ENCODE measurements around the gene MTHFD2. TPM values are rescaled to one million over a fixed set of nuclear protein-coding genes. Genes with fewer than 3 reads are reported as not detected.

Gene MTHFD2
- total RNA-seq, 1 donor from 2014 or later, result 57.0 TPM

- no peak overlapping the region for H3K4me3 ChIP-seq (ENCODE audit: low read depth, low read length)
- no peak for DNase-seq (ENCODE audit: low read depth)
- peak; percentile 88 for TF ChIP-seq CTCF (conservative IDR thresholded peaks at IDR 0.05; ENCODE audit: low read depth, low read length)
These were observed 51.8 kb downstream of the MTHFD2 start for GRCh38 chr2:74250189-74250631.

GRCh38 chr2:74252036-74252435 is 53.6 kb downstream of the MTHFD2 start:
- no peak overlapping the region for H3K4me3 ChIP-seq (ENCODE audit: low read depth, low read length)
- no peak for TF ChIP-seq CTCF (conservative IDR thresholded peaks at IDR 0.05; ENCODE audit: low read depth, low read length)
- no peak for DNase-seq (ENCODE audit: low read depth)

DNA sequence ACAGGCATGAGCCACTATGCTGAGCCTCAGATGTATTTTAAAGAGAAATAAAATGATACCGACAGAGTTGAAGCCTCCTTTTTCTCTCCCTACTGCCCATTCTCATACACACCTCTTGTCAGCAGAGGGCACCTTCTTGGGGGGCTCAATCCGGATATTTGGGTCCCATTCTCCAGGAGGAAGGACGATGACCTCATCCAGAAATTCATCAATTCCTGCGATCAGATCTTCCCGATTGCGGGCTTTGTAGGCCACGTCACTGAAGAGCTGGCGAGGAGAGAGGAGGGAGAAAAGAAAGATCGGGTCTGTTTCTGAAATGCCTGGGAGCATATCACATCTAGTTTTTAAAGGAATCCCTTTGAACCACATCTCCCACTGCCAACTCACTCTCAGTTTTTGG is 54.4 kb downstream of the MTHFD2 start:
- no peak for DNase-seq (ENCODE audit: low read depth)
- no peak overlapping the region for H3K4me3 ChIP-seq (ENCODE audit: low read depth, low read length)
- TF ChIP-seq CTCF (conservative IDR thresholded peaks at IDR 0.05; ENCODE audit: low read depth, low read length), result no peak

DNA sequence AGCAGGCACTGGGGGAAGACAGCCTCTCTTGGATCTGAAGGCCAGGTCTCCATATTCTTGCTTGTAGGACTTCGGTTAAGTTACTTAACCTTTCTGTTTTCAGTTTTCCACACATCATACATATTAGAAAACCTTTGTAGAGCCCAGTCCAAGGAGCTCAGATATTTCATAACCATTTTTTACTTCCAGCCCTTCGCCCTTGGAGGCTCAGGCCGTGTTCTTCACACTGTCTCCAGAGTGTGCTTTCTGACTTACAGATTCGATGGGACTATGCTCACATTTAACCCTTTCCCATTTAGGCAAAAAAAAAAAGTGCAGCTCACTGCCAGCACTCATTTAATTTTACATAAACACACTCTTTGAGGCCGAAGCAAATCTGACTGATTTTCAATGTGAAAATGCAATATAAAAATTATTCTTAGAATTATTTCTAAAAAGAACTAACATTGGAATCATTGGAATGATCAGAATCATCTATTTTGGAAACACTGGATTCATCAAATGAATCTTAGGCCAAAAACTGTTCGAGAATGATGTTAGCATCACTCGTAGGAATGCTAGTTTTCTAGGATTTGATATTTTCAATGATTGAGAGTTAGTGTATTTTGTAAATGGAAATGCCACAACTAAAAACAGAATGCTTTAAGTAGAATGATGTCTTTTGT is 55.0 kb downstream of the MTHFD2 start:
- DNase-seq (ENCODE audit: low read depth), result no peak
- no peak overlapping the region for H3K4me3 ChIP-seq (ENCODE audit: low read depth, low read length)
- no peak for TF ChIP-seq CTCF (conservative IDR thresholded peaks at IDR 0.05; ENCODE audit: low read depth, low read length)

DNA sequence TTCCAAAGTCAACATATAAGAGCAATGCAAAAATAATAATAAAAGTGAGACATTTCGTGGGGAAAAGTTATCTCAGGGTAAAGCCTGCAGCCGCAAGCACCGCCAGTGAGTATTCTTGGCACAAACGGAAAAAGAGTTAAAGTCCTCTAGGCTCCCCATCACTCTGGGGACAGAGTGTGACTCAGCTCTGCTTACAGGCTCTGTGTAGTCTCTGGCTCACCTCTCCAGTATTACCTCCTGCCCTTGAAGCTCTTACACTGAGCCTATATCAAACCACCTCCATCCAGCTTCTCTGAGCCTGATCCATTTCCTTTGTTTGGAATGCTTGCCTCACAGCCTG is 55.5 kb downstream of the MTHFD2 start:
- no peak for TF ChIP-seq CTCF (conservative IDR thresholded peaks at IDR 0.05; ENCODE audit: low read depth, low read length)
- H3K4me3 ChIP-seq (ENCODE audit: low read depth, low read length), result no peak overlapping the region
- no peak for DNase-seq (ENCODE audit: low read depth)

DNA sequence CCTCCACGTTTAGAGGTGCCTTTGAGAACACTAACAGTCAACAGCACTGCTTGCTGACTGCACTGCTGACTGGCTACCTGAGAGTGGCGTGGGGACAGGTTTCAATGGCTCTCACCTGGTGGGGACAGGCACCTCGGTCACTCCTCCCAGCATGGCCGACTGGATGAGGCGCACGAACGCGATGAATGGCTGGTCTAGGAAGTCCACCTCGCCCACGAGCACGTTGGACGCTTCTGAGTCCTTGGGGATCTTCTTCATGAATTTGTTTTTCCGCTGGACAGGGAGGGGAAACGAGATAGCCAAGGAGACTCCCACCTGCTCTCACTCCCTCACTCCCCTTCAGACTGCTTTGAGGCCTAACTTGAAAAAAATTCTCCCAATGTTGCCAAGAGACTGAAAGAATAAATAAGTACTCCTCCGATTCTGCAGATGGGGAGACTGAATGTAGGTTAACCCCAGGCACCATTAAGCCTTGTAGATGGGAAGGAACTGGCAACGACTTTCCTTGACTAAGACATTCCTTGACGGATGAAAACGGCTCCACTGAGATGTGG is 57.3 kb downstream of the MTHFD2 start:
- H3K4me3 ChIP-seq (ENCODE audit: low read depth, low read length), result no peak overlapping the region
- DNase-seq (ENCODE audit: low read depth), result no peak
- no peak for TF ChIP-seq CTCF (conservative IDR thresholded peaks at IDR 0.05; ENCODE audit: low read depth, low read length)

DNA sequence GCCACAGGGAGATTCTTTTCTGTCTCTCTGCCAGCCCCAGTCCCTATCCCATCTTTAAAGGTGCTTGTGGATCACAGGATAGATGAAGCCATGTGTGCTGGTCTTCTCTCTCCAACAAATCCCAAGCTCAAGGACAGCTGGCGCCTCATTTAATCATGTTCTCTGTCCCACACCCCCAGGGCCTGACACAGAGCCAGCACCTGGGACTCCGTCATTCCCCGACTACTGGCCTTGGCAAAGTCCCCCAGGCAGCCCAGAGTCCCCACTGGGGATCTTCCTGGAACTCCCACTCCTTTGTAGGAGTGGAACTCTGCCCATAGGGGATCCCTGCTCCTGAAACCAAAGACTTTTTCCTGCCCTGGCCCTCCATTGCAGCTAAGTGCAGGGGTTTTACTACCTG is 60.8 kb downstream of the MTHFD2 start:
- no peak for TF ChIP-seq CTCF (conservative IDR thresholded peaks at IDR 0.05; ENCODE audit: low read depth, low read length)
- H3K4me3 ChIP-seq (ENCODE audit: low read depth, low read length), result no peak overlapping the region
- DNase-seq (ENCODE audit: low read depth), result no peak
